Skeletal muscle tissue (tissue), 5 donors: ENCODE data around the gene SRY. TPM values are rescaled to one million over a fixed set of nuclear protein-coding genes. Genes with fewer than 3 reads are reported as not detected.

ENCODE experiments used
- H3K27ac ChIP-seq: one replicate; pipeline ENCODE4 v1.7.0; 2013; ENCODE audit warnings: mild to moderate bottlenecking, low read depth, low read length, inconsistent platforms
- H3K27me3 ChIP-seq, 3 donors: one replicate each; pipeline ENCODE4 v1.7.0; 2013; ENCODE audit warnings: low read length in 3 of 3; ENCODE audit not compliant: control insufficient read depth in 3 of 3, insufficient read depth in 3 of 3
- H3K36me3 ChIP-seq, 3 donors: one replicate each; pipeline ENCODE4 v1.7.0; 2013; ENCODE audit warnings: low read length in 3 of 3; ENCODE audit not compliant: control insufficient read depth in 3 of 3, insufficient read depth in 3 of 3
- H3K4me1 ChIP-seq, 3 donors: one replicate each; pipeline ENCODE4 v1.7.0; 2013; ENCODE audit warnings: low read length in 3 of 3, mild to moderate bottlenecking in 3 of 3; ENCODE audit not compliant: control insufficient read depth in 3 of 3, insufficient read depth in 3 of 3
- H3K4me3 ChIP-seq, 3 donors: one replicate each; pipeline ENCODE4 v1.7.0; 2013; ENCODE audit warnings: low read length in 3 of 3
- H3K9ac ChIP-seq, 3 donors: one replicate each; pipeline ENCODE4 v1.7.0; 2013; ENCODE audit warnings: low read length in 3 of 3, mild to moderate bottlenecking in 3 of 3, moderate library complexity in 2 of 3, low read depth in 1 of 3
- H3K9me3 ChIP-seq, 3 donors: one replicate each; pipeline ENCODE4 v1.7.0; 2013; ENCODE audit warnings: low read length in 3 of 3; ENCODE audit not compliant: control insufficient read depth in 3 of 3
- small RNA-seq: library from RNA; depleted of rRNA; stranded (forward); fragments of <200 nt; gene quantifications from one replicate; pipeline ENCODE3, GENCODE V24; 2014
- total RNA-seq: library from RNA; depleted of rRNA; stranded (reverse); fragments of >200 nt; gene quantifications from one replicate; pipeline ENCODE4 v1.2.3, GENCODE V29; 2014
- donor health status: Osteomylitis.

Gene SRY
- total RNA-seq, 1 donor from 2014 or later: not detected

DNA sequence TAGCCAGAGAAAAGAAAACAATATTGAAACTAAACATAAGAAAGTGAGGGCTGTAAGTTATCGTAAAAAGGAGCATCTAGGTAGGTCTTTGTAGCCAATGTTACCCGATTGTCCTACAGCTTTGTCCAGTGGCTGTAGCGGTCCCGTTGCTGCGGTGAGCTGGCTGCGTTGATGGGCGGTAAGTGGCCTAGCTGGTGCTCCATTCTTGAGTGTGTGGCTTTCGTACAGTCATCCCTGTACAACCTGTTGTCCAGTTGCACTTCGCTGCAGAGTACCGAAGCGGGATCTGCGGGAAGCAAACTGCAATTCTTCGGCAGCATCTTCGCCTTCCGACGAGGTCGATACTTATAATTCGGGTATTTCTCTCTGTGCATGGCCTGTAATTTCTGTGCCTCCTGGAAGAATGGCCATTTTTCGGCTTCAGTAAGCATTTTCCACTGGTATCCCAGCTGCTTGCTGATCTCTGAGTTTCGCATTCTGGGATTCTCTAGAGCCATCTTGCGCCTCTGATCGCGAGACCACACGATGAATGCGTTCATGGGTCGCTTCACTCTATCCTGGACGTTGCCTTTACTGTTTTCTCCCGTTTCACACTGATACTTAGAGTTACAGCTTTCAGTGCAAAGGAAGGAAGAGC is 488 bp downstream of the SRY start:
- peaks cover 0 to 8% (median 6%) of the 10 kb centered on the region in 3 donors for H3K27me3 ChIP-seq
- no peaks in the 10 kb centered on the region for H3K9me3 ChIP-seq
- no peaks in the 10 kb centered on the region for H3K36me3 ChIP-seq
- peak overlapping the region in 2 of 3 donors; percentile 14 to 45 for H3K4me3 ChIP-seq
- no peaks in the 10 kb centered on the region for H3K4me1 ChIP-seq
- H3K27ac ChIP-seq: no peak overlapping the region
- no peak overlapping the region for H3K9ac ChIP-seq

Small RNAs within 50 kb of the gene (small RNA-seq; reads per million reads assigned to genes)
- gene RNU6-1334P (not detected), gene TOMM22P2 (not detected)

Other genes starting within 250 kb of the SRY start
- gene RPS4Y1, start 53.9 kb upstream of the SRY start, total RNA-seq: 617 TPM
- 23.0 TPM for gene ZFY, start 147.7 kb upstream of the SRY start, total RNA-seq